Measurements from ENCODE around the gene HRH1. TPM values are rescaled to one million over a fixed set of nuclear protein-coding genes. Genes with fewer than 3 reads are reported as not detected.
"Not testable (repeated sequence)": the region's sequence is repeated elsewhere in the genome, so short reads cannot be mapped to it uniquely, and the experiment has no call there.

The HRH1 gene
- total RNA-seq, 1 experiment from 2014 or later = 3.9 TPM

DNA sequence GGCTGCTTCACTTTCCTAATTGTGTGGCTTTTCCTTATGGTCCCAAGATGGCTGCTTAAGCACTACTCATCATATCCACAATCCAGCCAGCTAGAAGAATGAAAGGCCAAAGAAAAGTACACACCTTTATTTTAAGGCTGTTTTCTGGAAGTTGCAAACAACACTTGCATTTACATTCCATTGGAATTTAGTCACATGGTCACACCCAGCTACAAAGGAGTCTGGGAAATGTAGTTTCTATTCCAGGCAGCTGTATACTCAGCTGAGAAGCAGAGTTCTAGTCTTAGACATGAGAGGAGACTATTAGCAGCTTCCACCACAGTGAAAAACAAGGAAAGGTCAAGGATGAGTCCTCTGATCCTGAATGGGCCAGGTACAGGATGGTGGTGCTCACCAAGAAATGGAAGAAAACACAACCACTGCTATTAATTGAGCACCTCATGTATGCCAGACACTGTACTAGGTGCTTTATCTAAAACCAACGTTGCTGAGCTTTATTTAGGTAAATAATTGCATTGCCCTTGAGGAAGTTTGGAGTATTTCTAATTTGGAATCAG lies 89.9 kb downstream of the HRH1 start:
- no peak for DNase-seq (ENCODE audit: low spot score)

DNA sequence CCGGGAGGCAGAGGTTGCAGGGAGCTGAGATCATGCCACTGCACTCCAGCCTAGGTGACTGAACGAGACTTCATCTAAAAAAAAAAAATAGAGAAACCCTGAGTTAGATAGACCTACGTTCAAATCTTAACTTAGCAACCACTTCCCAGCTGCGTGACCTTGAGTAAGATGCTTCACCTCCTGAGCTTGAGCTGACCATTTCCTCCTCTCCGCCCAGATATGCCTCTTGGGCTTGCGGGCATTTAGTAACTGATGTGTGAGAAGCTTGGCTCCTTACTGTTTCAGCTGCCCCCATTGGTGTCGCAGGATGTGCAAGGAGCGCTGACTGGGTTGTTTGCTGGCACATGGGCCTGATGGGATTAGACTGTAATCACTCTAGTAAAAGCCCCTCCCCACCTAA lies 91.0 kb downstream of the HRH1 start:
- DNase-seq (ENCODE audit: low spot score) = no peak

DNA sequence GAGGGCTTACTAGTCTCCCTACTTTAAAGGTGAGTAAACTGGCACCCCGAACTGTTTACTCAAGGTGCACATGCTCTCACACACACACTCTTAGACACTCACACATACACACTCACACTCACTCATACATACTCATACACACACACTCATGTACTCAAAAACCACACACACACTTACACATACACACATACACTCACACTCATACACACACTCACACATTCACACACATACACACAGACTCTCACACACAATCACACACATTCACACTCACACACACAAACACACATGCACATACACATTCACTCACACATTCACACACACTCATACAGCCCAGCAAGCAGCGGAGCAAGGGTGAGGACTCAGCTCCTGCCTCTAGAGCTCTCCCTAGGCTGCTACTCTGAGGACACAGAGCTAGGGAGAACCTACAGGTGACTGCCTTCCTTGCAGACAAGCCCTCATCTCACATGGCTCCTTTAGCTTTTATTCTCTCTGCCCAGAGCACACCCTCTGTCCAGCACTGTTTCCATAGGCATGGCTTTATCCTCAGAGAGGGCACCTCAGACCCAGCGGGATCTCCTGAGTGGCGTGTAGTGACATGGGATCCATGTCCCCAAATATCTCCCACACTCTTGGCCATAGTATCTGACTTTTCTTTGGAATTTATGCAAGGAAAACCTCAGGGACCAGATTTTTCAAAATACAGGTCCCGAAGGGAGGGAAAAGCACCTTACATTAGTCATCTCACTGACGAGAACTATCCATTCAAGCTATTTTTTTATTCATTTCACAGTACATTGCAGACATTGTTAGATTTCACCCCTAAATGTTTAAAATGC lies 91.8 kb downstream of the HRH1 start:
- DNase-seq (ENCODE audit: low spot score) = no peak

DNA sequence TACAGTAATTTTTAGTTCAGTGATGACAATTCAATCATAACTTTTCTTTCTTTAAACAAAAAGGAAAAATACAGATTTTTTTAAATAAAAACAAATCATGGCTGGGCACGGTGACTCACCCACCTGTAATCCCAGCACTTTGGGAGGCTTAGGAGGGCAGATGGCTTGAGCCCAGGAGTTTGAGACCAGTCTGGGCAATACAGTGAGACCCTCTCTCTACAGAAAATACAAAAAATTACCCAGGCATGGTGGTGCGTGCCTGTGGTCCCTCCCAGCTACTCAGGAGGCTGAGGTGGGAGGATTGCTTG lies 92.3 kb downstream of the HRH1 start:
- DNase-seq (ENCODE audit: low spot score) = no peak

DNA sequence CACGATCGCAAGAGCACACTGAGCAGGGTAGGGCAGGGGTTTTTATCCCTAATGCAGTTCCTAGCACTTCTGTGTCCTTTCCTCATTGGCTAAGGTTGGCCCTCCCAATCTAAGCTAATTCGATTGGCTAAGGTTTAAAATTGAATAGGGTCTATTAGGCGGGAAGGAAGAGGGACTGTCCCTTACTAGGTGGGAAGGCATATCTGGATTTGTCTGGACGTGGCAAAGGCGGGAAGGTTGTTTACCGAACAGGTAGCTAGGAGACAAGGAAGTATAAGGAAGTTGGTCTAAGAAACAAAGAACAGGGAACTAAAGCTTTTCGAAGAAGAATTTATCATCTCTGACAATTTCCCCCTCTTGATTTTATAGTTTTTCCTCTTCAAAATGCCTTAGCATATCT lies 93.1 kb downstream of the HRH1 start:
- DNase-seq (ENCODE audit: low spot score) = no peak

DNA sequence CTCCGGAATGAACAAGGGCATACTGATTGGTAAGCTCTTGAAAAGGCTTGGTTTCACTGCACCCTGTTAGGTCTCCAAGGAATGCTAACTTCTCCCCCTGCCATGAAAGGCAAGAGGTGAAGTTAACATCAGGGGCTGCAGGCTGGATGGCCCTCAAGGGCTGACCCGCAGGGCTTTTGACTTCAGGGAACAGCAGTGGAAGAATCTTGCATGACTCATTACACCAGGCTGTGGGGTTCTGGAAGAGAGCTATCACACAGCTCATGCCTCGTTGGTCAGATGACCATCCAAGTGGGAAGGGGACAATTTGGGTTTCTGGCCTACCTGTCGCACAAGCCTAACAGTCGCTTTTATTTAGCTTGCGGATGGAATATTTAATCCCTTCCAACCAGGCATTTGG lies 94.3 kb downstream of the HRH1 start:
- DNase-seq (ENCODE audit: low spot score) = no peak

DNA sequence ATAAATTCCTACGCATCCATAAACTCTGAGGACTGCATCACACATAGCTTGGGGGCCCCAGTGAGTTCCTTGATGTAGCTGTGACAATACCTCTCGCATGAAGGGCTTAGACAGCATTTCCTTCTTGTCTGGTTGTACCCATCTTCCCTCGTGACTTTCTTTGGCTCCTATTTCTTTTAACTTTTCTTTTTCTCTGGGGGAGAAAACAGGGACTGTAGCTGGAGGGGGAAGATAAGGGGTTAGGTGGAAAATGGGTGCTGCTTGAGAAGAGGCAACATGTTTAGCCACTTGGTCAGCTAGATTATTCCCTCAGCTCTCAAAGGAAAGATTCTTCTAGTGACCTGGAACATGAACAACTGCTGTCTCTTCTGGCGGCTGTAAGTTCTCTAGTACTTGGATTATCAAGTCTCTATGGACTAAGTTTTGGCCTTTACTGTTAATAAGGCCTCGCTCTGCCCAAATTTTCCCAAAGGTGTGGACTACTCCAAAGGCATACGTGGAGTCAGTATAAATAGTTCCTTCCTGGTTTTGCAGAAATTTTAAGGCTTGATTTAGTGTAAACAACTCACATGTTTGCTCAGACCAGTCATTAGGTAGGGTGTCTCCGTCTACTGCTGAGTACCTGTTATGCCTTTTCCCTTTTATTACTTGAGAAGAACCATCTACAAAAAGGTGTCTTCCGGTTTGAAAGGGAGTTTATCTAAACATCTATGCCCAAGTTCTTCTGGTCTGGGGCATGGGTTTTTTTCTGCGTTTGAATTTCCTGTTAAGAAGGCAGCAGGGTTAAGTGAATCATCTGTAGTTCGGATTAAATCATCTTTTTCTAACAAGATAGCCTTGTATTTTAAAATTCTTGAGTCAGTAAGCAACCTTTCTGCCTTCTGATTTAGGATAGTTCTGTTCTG lies 96.9 kb downstream of the HRH1 start:
- DNase-seq (ENCODE audit: low spot score) = no peak

DNA sequence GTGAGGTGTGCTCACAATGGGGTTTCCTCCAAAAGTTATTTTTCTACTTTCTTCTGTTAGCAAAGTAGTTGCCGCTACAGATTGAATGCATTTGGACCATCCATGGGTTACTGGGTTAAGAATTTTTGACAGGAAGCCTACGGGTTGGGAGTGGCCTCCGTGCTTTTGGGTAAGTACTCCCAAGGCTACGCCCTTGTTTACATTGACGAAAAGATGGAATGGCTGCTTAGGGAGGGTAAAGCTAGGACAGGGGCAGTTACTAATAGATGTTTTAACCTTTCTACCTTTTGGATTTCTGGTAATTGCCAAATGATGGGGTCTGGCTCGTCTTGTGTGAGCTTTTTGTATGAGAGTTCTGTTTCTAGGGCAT lies 97.5 kb downstream of the HRH1 start:
- no peak for DNase-seq (ENCODE audit: low spot score)

DNA sequence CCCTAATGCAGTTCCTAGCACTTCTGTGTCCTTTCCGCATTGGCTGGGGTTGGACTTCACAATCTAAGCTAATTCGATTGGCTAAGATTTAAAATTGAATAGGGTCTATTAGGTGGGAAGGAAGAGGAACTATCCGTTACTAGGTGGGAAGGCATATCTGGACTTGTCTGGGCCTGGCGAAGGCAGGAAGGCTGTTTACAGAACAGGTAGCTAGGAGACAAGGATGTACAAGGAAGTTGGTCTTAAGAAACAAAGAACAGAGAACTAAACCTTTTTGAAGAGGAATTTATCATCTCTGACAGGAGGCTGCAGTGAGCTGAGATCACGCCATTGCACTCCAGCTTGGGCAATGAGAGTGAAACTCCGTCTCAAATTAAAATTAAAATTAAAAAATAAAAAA lies 100.6 kb downstream of the HRH1 start:
- no peak for DNase-seq (ENCODE audit: low spot score)

DNA sequence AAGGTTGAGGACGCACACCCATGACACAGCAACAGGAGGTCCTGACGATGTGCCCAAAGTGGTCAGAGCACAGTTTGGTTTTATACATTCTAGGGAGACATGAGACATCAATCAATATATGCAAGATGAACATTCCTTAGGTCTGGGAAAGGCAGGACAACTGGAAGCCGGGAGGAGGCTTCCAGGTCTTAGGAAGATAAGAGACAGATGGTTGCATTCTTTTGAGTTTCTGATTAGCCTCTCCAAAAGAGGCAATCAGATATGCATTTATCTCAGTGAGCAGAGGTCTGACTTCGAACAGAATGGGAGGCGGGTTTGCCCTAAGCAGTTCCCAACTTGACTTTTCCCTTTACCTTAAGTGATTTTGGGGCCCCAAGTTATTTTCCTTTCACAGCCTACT lies 101.2 kb downstream of the HRH1 start:
- not testable (repeated sequence) for DNase-seq (ENCODE audit: low spot score)

DNA sequence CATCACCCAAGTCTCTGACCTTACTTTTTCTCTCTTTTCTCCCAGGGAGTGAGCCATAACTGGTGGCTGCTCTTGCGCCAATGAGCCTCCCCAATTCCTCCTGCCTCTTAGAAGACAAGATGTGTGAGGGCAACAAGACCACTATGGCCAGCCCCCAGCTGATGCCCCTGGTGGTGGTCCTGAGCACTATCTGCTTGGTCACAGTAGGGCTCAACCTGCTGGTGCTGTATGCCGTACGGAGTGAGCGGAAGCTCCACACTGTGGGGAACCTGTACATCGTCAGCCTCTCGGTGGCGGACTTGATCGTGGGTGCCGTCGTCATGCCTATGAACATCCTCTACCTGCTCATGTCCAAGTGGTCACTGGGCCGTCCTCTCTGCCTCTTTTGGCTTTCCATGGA lies 104.7 kb downstream of the HRH1 start:
- DNase-seq (ENCODE audit: low spot score) = no peak

DNA sequence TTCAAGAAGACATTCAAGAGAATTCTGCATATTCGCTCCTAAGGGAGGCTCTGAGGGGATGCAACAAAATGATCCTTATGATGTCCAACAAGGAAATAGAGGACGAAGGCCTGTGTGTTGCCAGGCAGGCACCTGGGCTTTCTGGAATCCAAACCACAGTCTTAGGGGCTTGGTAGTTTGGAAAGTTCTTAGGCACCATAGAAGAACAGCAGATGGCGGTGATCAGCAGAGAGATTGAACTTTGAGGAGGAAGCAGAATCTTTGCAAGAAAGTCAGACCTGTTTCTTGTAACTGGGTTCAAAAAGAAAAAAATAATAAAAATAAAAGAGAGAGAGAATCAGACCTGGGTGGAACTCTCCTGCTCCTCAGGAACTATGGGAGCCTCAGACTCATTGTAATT lies 106.2 kb downstream of the HRH1 start:
- no peak for DNase-seq (ENCODE audit: low spot score)

DNA sequence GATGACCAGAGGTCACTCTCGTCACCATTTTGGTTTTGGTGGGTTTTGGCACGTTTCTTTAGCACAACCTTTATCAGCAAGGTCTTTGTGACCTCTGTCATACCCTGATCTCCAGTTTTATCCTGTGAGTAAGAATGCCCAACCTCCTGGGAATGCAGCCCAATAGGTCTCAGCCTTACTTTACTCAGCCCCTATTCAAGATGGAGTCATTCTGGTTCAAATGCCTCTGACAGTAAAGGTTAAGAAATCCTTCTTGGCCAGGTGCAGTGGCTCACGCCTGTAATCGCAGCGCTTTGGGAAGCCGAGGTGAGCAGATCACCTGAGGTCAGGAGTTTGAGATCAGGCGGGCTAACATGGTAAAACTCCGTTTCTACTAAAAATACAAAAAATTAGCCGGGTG lies 114.7 kb downstream of the HRH1 start:
- DNase-seq (ENCODE audit: low spot score) = no peak

DNA sequence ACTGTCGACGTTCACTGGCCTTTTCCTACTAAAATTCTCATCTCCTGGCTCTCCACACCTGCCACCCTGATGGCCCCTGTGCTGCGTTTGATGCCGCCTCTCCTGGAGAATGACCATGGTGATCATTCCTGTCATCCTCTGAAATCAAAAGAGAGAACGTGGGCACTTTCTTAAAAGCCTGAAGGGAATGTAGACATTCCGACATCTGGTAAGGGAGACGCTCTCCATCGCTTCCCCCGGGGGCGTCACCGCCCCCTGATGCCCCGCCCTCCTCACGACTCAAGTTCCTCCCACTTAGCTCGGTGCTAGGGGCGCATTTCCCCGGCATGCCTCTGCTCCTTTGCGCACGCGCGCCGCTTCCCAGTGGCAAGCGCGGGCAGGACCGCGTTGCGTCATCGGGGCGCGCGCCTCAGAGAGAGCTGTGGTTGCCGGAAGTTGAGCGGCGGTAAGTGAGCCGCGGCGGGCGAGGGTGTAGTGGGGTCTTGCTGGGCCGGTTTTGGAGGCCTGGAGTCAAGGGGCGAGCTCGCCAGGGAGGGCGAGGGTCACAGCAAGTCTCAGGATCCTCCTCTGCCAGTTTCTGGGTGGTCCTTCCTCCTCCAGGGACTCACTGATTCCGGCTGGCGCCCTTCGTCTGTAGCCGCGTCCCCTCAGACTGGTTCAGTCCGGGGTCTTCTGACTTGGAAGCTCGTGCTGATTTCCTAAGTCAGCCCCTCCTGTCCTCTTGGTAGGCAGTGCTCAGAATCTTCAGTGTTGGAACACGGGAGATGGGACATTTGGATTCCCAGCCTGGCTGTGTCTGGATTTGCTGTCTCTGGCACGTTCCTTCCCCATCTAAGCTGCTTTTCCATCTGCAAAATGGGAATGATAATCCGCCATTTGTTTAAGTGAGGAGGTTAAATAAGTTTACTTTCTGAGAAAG lies 118.0 kb downstream of the HRH1 start, which contains the start of gene ATG7:
TSS of gene ATG7 (plus strand) at position 412 of the 919 bp plus-strand sequence. CDS start 26,299 bp downstream, outside the sequence.
- DNase-seq (ENCODE audit: low spot score) = peak; percentile 95

DNA sequence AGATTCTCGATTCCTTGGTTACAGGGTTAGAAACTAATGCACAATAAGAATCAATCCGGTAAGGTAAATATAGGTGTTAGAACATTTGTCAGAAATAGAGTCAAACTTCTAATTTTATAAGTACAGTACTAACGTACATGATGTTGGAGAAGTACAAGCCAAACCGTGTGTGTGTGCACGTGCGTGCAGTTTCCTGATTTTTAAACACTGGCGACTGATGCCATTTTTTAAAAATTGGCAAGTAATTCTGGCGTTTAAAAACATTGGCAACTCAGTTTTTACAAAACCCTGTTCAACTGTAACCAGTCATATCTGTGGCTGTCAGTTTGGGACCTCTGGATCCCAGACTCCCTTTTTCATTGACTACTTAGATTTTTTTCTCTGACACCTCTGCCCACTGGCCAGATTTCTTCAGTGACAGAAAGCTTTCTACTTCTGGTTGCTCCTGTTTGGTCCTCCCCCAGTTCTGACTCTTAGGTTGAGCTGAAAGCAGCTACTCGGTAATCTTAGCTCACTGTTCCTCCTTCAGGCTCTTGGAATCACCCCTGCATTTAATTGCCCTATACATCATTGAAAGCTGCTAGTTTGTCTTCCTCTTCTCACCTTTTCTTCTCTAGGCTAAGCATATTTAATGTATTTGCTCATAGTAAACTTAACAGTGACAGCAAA lies 118.7 kb downstream of the HRH1 start:
- no peak for DNase-seq (ENCODE audit: low spot score)

DNA sequence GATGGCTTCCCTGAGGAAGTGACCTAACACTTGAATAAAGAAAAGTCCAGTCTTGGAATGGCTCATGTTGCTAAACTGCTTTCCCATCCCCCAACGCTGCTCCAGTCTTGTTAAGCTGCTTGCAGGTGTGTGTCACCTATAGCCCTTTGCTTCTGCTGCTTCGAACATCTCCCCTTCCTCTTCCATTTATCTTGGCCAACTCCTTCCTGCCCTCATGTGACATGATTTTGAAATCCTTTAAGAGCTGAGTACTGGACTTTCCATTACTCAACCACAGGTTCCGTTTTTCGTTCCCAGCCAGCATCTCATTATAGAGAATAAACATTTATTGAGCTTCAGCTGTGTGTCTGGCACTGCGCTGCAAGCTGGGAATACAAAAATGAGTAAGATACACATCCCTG lies 119.6 kb downstream of the HRH1 start:
- no peak for DNase-seq (ENCODE audit: low spot score)

DNA sequence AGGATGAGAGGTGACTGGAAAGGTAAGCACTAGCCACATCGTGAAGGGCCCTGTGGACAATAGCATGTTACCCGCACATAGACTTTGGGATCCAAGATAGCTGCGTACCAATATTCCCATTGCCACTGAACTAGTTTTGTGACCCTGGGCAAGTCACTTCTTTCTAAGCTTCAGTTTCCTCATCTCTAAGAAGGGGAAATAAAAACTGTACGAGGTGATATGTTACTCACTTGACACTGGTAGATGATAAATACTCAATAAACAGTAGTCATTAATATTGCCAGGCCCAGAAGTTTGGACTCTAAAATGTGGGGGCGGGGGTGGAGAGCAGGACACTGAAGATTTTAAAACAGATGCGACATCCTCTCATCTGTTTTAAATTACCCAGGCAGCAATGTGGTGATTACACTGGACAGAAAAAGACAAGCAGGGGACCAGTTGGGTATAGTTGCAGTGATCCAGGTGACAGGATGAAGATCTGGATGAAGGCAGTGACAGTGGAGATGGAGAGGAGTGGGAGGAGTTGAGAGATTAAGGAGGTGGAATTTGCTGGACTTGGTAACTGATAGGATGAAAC lies 120.4 kb downstream of the HRH1 start:
- DNase-seq (ENCODE audit: low spot score) = no peak

DNA sequence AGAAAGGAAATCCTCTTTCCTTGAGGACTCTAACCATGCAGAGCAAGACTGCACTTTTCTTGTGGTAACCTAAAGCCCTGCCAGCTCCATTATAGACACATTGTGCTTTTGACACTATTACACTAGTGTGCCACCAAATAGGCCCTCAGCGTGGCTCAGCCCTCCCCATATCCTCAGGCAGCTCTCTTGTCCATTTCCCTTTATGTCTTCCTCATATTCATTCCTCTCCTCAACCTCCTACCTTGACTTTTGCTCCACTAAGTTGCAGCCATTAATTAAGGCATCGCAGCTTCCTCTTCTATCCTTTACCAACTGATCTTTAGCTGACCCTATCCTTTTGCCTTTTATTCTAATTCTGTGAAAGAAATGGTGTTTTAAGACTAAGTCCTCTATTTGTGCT lies 121.6 kb downstream of the HRH1 start:
- no peak for DNase-seq (ENCODE audit: low spot score)

DNA sequence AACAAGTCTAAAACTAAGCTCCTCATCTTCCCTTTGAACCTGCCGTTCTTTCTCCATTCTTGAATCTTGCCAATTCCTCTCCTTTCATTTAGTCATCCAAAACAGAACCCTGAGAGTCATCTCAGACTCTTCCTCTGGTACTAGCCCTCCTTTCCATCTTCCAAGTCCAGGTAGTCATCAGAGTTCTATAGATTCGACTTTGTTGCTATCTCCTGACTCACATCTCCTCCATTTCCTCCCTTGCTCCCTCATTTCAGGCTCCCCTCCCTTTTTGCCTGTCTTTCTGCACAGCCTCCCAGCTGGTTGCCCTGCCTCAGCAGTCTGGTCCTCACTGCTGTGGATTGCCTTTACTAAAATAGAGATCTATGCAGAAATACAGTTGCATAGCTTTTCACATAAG lies 122.6 kb downstream of the HRH1 start:
- DNase-seq (ENCODE audit: low spot score) = no peak

DNA sequence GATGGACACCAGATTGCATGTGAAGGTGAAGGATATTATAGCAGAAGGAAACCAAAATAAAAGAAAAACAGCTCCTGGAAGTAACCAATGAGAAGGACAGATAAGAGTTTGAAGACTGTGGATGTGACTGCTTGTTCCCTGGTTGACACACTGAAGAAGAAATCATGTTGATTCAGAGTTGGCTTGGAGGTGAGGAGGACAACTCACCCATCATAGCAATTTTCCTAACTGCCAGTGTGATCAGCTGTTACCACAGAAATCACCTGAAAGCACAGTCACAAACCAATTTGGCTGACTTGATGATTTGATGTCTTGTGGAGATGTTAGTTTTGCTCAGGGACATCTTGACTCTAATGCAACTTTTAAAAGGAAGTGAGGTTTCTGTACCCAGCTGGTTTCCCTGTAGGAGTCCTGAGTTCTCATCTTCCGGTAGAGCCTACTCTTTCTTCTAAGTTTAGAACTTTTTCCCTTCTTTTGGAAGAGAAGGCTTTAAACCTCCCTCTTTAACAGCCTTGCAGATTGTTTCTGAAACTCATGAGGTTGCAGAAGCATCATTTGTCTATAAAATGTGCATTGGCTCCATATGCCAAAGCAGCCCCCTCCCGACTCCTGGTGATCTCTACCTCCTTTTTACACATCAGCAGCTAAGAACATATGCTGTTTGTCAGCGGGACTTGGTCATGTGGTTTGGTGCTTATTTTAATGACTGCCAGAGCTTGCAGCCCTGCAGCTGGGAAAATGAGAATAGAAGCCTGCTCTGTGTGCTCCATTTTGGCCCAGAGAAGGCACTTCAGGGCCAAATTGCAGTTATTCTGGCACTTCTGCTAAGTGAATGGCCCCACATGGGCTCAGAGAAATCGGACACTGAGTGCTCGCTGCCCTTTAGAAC lies 128.2 kb downstream of the HRH1 start:
- no peak for DNase-seq (ENCODE audit: low spot score)

All from H4 (cell line).